PFSK-1 (cell line): ENCODE data around the gene PIGQ.

ENCODE experiments used
- FOXP2 ChIP-seq: optimal IDR thresholded peaks from 2 replicates; pipeline ENCODE3; 2011; ENCODE audit warnings: borderline replicate concordance, control low read depth, inconsistent platforms; ENCODE audit not compliant: insufficient read depth; ENCODE audit errors: extremely low read length, extremely low read depth
- POLR2AphosphoS5 ChIP-seq: IDR thresholded peaks from 2 replicates; pipeline ENCODE4 v1.6.1; 2012; ENCODE audit warnings: low read depth, mild to moderate bottlenecking, control low read depth, low read length, moderate library complexity
- SIN3A ChIP-seq: IDR thresholded peaks from 2 replicates; pipeline ENCODE4 v1.6.1; 2012; ENCODE audit warnings: mild to moderate bottlenecking, low read length, moderate library complexity, borderline replicate concordance; ENCODE audit not compliant: insufficient read depth
- TAF1 ChIP-seq: IDR thresholded peaks from 2 replicates; pipeline ENCODE4 v1.6.1; 2012; ENCODE audit warnings: low read length, control low read depth, borderline replicate concordance; ENCODE audit not compliant: insufficient read depth
- TF ChIP-seq, protein P1 (sequence below), 2 experiments: IDR thresholded peaks; 2 replicates each; pipeline versions ENCODE4 v1.6.1 to v1.8.0; 2011 to 2012; ENCODE audit warnings: low read depth in 2 of 2, low read length in 2 of 2, control low read depth in 1 of 2, inconsistent platforms in 1 of 2, mild to moderate bottlenecking in 1 of 2, moderate library complexity in 1 of 2; ENCODE audit not compliant: insufficient read depth in 1 of 2

DNA sequence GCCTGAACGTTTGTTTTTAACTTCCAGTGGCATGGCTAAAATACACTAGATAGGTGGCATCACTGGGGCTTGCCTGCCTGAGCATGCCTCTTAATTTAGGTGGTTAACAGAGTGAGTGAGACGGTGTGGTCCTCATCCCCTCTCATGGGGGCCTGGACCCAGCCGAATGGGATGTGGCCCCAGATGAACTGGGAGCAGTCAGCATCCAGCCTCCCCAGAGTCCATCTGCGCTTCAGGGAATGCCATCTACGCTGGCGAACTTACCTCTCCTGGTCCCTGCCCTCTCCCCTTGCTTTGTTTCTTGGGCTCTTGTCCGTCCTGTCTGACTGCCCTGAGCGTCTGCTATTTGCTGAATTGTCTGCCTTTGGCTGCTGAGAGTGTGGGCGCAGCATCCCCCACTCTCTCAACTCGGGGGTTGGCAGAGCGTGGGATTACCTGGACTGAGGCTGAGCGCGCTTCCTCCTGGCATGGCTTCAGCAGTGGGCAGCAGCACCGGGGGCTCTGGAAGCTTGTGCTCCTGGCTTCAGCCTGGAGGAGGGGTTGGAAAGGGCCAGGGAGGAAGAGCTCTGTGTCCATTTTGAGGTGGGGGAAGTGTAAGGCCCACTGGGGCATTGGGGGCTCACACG lies 22.2 kb downstream of the PIGQ start:
- no peak for TF ChIP-seq POLR2AphosphoS5
- no peak for TF ChIP-seq FOXP2
- TF ChIP-seq SIN3A, result no peak
- TF ChIP-seq, protein P1, sequence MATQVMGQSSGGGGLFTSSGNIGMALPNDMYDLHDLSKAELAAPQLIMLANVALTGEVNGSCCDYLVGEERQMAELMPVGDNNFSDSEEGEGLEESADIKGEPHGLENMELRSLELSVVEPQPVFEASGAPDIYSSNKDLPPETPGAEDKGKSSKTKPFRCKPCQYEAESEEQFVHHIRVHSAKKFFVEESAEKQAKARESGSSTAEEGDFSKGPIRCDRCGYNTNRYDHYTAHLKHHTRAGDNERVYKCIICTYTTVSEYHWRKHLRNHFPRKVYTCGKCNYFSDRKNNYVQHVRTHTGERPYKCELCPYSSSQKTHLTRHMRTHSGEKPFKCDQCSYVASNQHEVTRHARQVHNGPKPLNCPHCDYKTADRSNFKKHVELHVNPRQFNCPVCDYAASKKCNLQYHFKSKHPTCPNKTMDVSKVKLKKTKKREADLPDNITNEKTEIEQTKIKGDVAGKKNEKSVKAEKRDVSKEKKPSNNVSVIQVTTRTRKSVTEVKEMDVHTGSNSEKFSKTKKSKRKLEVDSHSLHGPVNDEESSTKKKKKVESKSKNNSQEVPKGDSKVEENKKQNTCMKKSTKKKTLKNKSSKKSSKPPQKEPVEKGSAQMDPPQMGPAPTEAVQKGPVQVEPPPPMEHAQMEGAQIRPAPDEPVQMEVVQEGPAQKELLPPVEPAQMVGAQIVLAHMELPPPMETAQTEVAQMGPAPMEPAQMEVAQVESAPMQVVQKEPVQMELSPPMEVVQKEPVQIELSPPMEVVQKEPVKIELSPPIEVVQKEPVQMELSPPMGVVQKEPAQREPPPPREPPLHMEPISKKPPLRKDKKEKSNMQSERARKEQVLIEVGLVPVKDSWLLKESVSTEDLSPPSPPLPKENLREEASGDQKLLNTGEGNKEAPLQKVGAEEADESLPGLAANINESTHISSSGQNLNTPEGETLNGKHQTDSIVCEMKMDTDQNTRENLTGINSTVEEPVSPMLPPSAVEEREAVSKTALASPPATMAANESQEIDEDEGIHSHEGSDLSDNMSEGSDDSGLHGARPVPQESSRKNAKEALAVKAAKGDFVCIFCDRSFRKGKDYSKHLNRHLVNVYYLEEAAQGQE (IDR thresholded peaks at IDR 0.05; ENCODE audit: insufficient read depth in 1 of 2, low read depth in 2 of 2, low read length in 2 of 2), result no peak
- no peak for TF ChIP-seq TAF1
